Medulla oblongata (tissue), 1 donor: ENCODE measurements around the gene PCDHGA12.
"Not testable (repeated sequence)": the region's sequence is repeated elsewhere in the genome, so short reads cannot be mapped to it uniquely, and the experiment has no call there.

Experiments
- DNase-seq: peaks from one replicate; pipeline ENCODE4 v3.0.0-alpha.2; 2015; ENCODE audit errors: extremely low spot score

PCDHGA12 gene

GRCh38 chr5:141407790-141408505 lies 22.4 kb upstream of the PCDHGA12 start, which contains the start of gene PCDHGB6:
Gene PCDHGB6, plus strand, starts transcription at chr5:141408021. Its CDS starts 182 bp downstream, at chr5:141408203.
- not testable (repeated sequence) for DNase-seq

DNA sequence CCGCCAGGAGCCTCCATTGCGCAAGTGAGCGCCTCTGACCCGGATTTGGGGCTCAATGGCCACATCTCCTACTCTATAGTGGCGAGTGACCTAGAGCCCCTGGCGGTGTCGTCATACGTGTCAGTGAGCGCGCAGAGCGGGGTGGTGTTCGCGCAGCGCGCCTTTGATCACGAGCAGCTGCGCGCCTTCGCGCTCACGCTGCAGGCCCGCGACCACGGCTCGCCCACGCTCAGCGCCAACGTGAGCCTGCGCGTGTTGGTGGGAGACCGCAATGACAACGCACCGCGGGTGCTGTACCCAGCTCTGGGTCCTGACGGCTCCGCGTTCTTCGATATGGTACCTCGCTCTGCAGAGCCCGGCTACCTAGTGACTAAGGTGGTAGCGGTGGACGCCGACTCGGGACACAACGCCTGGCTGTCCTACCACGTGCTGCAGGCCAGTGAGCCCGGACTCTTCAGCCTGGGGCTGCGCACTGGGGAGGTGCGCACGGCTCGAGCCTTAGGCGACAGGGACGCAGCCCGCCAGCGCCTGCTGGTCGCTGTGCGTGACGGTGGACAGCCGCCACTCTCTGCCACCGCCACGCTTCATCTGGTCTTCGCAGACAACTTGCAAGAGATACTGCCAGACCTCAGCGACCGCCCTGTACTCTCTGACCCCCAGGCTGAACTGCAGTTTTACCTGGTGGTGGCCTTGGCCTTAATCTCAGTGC lies 20.6 kb upstream of the PCDHGA12 start:
- no peak for DNase-seq

DNA sequence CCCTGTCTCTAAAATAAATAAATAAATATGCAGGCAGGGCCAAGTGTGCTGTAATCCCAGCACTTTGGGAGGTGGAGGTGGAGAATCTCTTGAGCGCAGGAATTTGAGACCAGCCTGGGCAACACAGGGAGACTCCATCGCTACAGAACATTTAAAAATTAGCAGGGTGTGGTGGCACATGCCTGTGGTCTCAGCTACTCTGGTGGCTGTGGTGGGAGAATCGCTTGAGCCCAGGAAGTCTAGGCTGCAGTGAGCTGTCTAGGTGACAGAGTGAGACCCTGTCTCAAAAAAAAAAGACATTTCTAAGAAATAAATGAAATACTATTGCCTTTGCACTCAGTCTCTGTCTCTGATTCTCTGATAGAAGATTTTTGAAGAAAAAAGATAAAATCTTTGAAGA lies 18.7 kb upstream of the PCDHGA12 start:
- no peak for DNase-seq

DNA sequence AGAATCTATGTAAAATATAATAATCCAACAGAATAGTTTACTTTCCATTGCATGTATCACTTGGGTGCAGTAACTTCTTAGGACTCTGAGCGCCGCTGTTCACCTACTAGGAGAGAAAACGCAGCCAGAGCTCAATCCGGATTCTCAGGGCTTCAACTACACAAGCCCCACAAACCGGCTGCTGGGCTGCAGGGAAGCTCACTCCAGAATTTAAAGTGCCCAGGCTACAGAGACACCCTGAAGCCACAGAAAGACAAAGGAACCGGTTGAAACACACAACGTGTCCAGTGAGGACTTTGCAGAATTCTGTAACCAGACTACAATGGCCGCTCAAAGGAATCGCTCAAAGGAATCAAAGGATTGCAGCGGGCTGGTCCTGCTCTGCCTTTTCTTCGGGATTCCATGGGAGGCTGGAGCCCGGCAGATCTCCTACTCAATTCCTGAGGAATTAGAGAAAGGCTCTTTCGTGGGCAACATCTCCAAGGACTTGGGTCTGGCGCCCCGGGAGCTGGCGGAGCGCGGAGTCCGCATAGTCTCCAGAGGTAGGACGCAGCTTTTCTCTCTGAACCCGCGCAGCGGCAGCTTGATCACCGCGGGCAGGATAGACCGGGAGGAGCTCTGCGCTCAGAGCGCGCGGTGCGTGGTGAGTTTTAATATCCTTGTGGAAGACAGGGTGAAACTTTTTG lies 17.3 kb upstream of the PCDHGA12 start, which contains the start of gene PCDHGA10:
Gene PCDHGA10 (plus strand): TSS at position 134 of the 686 bp plus-strand sequence. CDS start 189 bp downstream, at position 323.
- DNase-seq: peak; percentile 25

- DNase-seq: no peak
These were observed 16.7 kb upstream of the PCDHGA12 start for GRCh38 chr5:141413540-141414069.

DNA sequence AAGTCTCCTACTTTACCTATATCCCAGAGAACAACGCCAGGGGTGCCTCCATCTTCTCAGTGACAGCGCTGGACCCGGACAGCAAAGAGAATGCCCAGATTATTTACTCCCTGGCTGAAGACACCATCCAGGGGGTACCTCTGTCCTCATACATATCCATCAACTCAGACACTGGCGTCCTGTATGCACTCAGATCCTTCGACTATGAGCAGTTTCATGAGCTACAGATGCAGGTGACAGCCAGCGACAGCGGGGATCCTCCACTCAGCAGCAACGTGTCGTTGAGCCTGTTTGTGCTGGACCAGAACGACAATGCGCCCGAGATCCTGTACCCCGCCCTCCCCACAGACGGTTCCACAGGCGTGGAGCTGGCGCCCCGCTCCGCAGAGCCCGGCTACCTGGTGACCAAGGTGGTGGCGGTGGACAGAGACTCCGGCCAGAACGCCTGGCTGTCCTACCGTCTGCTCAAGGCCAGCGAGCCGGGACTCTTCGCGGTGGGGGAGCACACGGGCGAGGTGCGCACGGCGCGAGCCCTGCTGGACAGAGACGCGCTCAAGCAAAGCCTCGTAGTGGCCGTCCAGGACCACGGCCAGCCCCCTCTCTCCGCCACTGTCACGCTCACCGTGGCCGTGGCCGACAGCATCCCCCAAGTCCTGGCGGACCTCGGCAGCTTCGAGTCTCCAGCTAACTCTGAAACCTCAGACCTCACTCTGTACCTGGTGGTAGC lies 15.6 kb upstream of the PCDHGA12 start:
- DNase-seq: not testable (repeated sequence)

GRCh38 chr5:141415275-141415618 lies 15.1 kb upstream of the PCDHGA12 start:
- not testable (repeated sequence) for DNase-seq

GRCh38 chr5:141417494-141418172 lies 12.7 kb upstream of the PCDHGA12 start, which contains the start of gene PCDHGB7:
Gene PCDHGB7, plus strand, starts transcription at chr5:141417677. Its CDS starts 183 bp downstream, at chr5:141417860.
- DNase-seq: peak; percentile 57

- no peak for DNase-seq
These were observed 11.0 kb upstream of the PCDHGA12 start for GRCh38 chr5:141419074-141419880.

DNA sequence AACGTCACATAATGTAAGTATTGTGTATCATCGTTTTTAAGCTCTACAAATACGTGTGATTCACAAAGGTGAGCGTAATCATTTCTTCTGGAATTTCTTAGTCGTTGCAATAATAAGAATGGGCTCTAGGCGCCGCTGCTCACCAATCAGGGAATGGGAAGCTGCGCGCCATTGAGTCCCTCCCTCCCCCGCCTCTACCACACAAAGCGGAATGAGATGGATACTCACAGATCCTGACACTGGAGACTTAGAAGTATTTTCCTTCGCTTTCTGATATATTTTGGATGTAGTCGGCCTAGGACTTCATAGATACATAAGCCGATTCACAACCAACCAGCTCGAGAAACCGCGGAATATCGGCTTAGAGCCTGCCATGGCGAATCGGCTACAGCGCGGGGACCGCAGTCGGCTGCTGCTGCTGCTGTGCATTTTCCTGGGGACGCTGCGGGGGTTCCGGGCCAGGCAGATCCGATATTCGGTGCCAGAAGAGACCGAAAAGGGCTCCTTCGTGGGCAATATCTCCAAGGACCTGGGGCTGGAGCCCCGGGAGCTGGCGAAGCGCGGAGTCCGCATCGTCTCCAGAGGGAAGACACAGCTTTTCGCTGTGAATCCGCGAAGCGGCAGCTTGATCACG lies 9.3 kb upstream of the PCDHGA12 start, which contains the start of gene PCDHGA11:
Gene PCDHGA11 (plus strand): TSS at position 197 of the 634 bp plus-strand sequence. CDS start 177 bp downstream, at position 374.
- DNase-seq: peak; percentile 30

DNA sequence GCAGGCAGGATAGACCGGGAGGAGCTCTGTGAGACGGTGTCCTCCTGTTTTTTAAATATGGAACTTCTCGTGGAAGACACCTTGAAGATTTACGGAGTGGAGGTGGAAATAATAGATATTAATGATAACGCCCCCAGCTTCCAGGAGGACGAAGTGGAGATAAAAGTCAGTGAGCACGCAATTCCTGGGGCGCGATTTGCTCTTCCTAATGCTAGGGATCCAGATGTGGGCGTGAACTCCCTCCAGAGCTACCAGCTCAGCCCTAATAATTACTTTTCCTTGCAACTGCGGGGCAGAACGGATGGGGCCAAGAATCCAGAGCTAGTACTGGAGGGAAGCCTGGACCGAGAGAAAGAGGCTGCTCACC lies 8.8 kb upstream of the PCDHGA12 start:
- DNase-seq: no peak

- no peak for DNase-seq
These were observed 7.5 kb upstream of the PCDHGA12 start for GRCh38 chr5:141422742-141423291.

- DNase-seq: no peak
These were observed 2.4 kb upstream of the PCDHGA12 start for GRCh38 chr5:141427783-141428426.

DNA sequence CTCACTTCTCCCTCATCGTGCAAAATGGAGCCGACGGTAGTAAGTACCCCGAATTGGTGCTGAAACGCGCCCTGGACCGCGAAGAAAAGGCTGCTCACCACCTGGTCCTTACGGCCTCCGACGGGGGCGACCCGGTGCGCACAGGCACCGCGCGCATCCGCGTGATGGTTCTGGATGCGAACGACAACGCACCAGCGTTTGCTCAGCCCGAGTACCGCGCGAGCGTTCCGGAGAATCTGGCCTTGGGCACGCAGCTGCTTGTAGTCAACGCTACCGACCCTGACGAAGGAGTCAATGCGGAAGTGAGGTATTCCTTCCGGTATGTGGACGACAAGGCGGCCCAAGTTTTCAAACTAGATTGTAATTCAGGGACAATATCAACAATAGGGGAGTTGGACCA lies 979 bp downstream of the PCDHGA12 start:
- DNase-seq: no peak

- not testable (repeated sequence) for DNase-seq
These were observed 2.0 kb downstream of the PCDHGA12 start for GRCh38 chr5:141432308-141432707.

- not testable (repeated sequence) for DNase-seq
These were observed 2.4 kb downstream of the PCDHGA12 start for GRCh38 chr5:141432726-141433125.

- DNase-seq: no peak
These were observed 3.7 kb downstream of the PCDHGA12 start for GRCh38 chr5:141434006-141434405.

- no peak for DNase-seq
These were observed 6.9 kb downstream of the PCDHGA12 start for GRCh38 chr5:141437221-141437620.
